GM19455 (cell line): ENCODE measurements around the gene C4B.
"Not testable (repeated sequence)": the region's sequence is repeated elsewhere in the genome, so short reads cannot be mapped to it uniquely, and the experiment has no call there.

Source experiments
- ATAC-seq: cut with Tn5 transposase; IDR thresholded peaks from one replicate; pipeline ENCODE4 v1.9.1; 2021; ENCODE audit not compliant: unreplicated experiment

The C4B gene

DNA sequence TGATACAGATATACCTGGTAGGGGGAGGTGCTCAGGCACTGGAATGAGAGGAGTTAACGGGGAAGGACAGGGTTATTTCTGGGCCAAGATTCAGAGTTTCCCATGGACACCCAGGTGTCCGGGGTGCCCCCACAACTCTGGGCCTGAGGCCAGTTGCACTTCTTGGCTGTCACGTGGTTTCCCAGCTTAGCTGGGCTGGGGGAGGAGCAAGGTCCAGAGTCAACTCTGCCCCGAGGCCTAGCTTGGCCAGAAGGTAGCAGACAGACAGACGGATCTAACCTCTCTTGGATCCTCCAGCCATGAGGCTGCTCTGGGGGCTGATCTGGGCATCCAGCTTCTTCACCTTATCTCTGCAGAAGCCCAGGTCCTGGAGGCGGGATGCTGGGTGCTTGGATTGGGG, at the start of gene C4B:
TSS of gene C4B (plus strand) at position 249 of the 400 bp plus-strand sequence. CDS start at position 300, 51 bp downstream.
- not testable (repeated sequence) for ATAC-seq

DNA sequence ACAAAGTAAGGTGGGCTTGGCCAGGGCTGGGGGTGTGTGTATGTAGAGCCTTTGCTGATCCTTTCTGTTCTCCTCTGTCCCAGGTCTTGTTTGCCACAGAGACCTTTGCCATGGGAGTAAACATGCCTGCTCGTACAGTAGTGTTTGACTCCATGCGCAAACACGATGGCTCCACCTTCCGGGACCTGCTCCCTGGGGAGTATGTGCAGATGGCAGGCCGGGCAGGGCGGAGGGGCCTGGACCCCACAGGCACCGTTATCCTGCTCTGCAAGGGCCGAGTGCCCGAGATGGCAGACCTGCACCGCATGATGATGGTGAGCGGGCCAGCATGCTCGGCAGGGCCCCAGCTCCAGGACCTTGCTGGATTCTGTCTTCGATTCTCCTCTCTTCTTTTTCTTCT, 48.9 kb upstream of the C4B start:
- ATAC-seq: no peak

DNA sequence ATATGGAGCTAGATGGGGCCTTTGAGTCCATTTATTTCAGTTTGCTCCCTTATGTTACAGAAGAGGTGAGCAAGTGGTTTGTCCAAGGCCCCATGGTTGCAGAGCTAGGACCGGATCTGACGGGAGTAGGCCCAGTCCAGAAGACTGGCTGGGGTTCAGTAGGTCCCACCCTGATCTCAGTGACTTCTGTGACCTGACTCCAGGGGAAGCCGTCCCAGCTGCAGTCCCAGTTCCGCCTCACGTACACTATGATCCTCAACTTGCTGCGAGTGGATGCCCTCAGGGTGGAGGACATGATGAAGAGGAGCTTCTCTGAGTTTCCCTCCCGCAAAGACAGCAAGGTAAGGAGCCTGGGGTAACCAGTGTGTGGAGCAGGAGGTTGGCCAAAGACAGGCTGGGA, 48.1 kb upstream of the C4B start:
- ATAC-seq: no peak

DNA sequence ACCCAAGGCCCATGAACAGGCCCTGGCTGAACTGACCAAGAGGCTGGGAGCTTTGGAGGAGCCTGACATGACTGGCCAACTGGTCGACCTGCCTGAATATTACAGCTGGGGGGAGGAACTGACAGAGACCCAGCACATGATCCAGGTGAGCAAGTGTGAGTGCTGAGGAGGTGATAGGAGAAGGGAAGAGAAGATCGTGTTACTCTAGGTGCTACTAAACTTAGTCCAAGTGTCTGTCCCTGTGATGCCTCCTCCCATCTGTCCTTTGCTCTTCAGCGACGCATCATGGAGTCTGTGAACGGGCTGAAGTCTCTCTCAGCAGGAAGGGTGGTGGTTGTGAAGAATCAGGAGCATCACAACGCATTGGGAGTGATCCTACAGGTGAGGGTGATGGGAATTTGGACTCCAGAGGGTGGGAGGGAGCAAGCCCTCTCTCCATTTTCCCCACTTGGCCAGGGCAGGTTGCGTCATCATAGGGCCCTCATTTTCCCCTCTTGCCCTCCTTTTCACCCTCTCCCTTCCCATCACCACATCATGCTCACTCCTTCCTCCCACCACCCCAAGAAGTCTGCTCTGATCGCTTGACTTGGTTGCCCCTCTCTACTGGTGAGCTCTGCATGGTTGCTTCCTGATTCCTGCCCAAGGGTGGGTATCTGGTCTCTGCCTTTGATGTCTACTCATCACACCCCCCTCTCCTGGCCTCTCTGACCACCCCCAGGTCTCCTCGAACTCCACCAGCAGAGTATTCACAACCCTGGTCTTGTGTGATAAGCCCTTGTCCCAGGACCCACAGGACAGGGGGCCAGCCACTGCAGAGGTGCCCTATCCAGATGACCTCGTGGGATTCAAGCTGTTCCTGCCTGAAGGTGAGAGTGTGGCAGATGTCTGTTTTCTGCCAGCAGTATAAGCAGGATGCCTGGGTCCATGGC, 47.3 kb upstream of the C4B start:
- no peak for ATAC-seq

DNA sequence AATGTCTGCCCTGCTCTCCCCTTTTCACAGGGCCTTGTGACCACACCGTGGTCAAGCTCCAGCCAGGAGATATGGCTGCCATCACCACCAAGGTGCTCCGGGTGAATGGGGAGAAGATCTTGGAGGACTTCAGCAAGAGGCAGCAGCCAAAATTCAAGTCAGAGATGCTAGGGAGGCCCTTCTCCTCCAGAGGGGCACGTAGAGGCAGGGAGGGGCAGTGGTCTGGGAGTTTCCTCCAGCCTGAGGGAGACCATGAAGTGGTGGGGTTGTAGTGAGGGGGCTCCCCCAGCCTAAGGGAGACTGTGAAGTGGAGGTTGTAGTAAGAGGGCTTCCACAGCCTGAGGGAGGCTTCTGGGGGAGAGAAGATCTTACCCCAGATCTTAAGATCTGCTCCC, 46.7 kb upstream of the C4B start:
- ATAC-seq: no peak

DNA sequence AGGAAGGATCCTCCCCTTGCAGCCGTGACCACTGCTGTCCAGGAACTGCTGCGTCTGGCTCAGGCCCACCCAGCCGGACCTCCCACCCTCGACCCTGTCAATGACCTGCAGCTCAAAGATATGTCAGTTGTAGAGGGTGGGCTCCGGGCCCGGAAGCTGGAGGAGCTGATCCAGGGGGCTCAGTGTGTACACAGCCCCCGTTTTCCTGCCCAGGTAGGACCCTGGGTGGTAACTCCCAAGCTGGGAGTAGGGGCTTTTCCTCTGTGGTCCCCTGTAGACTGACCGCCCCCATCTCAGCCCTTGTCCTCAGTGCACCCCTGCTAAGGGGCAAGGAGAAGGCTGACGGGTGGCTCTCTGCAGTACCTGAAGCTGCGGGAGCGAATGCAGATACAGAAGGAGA, 46.3 kb upstream of the C4B start:
- no peak for ATAC-seq

DNA sequence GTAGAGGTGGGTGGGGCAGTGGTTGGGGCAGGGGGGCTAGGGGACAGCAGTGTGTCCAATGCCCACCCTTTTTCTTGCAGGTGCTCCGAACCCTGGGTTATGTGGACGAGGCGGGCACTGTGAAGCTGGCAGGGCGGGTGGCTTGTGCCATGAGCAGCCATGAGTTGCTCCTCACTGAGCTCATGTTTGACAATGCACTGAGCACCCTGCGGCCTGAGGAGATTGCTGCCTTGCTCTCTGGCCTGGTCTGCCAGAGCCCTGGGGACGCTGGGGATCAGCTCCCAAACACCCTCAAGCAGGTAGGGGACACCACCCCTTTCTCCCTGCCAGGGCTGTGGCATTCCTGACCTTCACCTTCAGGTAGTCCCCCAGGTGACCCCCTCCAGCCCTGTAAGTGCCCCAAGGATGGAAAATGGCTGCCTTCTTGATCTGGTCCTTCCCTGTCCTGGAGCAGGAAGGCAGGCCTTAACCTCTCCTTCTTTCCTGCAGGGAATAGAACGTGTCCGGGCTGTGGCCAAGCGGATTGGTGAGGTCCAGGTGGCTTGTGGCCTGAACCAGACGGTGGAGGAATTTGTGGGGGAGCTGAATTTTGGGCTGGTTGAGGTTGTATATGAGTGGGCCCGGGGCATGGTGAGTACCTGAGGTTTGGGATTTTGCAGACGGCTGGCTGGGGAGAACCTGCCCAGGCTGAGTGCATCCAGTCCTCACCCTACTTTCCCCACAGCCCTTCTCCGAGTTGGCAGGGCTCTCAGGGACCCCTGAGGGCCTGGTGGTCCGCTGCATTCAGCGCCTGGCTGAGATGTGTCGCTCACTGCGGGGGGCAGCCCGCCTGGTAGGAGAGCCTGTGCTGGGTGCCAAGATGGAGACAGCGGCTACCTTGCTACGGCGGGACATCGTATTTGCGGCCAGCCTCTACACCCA, 45.5 kb upstream of the C4B start:
- no peak for ATAC-seq

DNA sequence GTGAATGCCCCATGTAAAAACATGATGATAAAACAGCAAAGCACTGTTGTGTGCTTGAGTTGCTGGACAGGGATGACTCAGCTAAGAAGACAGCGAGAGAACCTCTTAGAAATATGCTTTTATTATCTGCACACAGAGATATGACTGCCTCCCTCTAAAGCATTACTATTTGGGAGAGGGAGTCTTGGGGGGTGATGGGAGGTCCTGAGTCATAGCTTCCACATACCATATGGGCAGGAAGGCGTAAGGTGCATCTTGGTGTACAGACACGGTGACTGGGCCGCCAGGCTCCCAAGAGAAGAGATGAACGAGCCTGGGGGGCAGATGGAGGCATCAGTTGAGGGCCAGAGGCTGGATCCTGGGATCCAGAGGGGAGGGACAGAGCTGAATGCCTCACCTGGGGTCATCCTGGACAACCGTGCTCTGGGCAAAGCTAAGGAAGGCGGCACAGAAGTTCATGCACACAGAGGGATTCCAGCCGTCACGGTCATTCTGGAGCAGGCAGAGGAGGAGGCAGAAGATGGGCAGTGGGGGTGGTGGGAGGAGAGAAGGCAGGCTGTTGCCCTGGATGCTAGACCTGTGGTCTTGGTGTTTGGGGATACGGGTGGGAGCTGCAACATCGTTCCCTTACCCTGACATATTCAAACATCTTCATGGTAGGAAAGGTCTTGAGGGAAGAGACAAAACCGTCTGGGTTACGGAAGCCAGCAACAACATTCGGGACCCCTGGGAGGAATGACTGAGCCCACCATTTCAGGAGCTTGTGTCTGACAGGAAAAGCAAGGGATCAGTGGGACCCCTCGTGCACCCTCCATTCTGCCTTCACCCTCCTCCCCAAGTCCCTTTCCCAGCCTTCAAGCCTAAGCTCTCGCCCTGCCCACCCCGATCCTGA, 44.6 kb upstream of the C4B start:
- no peak for ATAC-seq

DNA sequence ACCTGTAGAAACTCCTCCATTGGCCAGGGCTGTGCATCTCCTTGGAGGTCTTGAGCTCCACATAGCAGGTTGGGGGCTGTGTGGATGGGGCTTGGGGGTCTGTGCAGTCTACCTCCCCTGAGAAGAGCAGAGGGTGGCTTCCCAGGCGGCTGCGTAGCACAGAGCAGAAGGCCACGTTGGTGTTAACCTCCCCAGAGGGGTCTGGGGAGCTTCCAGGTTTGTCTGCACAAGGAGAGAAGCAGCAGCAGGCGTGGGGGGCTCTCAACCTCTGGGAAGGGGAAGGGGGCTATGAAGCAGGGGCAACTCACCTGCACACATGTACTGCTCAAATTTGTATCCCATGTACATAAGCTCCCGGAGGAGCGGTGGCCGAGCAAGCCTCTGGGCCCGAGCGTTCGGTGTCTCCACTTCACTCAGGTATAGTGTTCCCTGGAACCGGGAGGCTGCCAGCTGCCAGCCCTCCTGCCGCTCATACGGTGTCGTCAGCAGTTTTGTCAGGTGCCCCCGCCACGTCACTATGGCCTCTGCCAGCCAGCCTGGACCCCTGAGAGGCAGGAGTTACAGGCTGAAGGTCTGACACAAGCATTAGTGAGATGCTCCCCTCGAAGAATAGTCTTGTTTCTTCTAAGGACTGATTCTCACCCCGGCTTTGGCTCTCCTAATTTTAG, 43.9 kb upstream of the C4B start:
- no peak for ATAC-seq

DNA sequence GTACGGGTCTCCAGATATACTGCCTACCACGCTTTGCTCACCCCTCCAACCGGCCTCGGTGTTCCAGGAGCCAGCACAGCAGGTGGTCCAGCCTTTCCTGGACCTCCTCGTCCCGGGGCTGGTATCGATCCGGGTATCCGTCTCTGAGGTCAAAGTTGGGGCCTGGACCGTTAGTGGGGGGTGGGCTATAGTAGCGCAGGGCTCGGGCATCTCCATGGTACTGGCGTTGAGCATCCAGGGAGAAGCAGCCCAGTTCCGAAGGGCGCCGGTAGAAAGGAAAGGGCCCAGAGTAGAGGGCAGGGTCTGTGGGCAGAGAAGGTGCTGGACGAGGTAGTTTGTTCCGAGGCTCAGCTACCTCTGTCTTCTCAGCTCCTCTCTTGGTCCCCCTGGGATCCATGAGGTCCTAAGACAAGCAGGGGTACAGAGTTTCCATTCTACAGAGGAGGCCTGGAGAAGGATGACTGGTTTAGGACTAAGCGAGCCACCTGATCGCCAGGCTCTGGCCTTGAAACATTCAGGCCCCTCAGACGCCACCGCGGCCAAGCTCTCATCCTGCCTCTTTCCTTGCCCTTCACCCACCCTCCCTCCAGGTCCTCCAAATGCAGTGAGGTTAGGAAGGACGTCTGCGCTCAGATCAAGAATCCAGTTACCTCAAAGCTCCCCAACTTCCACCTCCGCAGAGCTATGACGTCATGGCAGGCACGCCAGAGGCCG, 43.2 kb upstream of the C4B start:
- ATAC-seq: peak; percentile 3

DNA sequence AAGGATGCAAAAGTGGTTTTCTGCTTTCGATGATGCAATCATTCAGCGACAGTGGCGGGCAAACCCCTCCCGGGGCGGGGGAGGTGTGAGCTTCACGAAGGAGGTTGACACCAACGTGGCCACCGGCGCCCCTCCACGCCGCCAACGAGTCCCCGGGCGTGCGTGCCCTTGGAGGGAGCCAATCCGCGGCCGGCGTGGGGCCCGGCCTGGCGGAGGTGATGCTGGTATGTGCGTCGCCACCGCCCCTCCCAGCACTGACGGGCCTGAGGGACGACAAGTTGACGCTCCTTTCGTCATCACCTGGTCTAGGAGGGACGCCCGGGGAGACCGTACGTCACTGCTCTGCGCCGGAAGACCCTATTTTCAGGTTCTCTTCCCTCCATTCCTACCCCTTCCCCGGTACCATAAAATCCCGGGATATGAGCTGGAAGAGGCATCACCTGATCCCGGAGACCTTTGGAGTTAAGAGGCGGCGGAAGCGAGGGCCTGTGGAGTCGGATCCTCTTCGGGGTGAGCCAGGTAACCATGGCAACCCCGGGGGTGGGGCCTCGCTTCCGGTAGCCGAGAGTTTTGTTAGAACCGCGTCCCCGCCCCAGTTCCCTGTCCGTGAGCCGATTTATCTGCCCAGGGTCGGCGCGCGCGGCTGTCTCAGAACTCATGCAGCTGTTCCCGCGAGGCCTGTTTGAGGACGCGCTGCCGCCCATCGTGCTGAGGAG, 42.4 kb upstream of the C4B start, which contains the start of gene DXO:
TSS of gene DXO (minus strand) at position 146 of the 716 bp plus-strand sequence. CDS start 463 bp downstream, outside the sequence.
- ATAC-seq: peak; percentile 88

DNA sequence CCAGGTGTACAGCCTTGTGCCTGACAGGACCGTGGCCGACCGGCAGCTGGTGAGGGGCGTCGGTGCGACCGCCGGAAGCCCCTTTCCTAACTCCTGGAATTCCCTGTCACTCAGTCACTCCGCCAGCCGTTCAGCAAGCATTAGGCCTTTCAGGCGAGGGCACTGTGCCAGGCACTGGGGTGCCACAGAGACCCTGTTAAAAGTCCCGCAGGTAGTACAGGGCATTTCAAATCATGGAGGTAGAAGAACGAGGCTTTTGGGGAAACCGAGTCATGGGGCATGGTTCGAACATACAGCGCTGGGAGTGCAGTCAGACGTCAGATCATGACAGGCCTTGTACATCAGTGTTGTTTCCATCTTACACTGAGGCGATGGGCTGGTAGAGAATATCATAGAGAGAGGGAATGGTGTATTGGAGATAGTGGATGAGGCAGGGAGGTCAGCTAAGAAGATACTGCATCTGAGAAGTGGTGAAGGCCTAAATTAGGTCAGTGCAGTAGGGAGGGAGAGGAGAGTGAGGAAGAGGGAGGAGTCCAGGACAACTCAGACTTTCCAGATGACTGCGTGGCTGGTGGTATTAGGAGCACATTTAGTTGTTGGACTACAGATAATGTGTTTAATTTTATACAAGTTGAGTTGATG, 41.8 kb upstream of the C4B start:
- no peak for ATAC-seq

DNA sequence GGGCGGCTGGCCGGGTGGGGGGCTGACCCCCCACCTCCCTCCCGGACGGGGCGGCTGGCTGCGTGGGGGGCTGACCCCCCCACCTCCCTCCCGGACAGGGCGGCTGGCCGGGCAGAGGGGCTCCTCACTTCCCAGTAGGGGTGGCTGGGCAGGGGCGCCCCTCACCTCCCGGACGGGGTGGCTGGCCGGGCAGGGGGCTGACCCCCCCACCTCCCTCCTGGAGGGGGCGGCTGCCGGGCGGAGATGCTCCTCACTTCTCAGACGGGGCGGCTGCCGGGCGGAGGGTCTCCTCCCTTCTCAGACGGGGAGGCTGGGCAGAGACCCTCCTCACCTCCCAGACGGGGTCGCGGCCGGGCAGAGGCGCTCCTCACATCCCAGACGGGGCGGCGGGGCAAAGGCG, 38.5 kb upstream of the C4B start:
- ATAC-seq: not testable (repeated sequence)

DNA sequence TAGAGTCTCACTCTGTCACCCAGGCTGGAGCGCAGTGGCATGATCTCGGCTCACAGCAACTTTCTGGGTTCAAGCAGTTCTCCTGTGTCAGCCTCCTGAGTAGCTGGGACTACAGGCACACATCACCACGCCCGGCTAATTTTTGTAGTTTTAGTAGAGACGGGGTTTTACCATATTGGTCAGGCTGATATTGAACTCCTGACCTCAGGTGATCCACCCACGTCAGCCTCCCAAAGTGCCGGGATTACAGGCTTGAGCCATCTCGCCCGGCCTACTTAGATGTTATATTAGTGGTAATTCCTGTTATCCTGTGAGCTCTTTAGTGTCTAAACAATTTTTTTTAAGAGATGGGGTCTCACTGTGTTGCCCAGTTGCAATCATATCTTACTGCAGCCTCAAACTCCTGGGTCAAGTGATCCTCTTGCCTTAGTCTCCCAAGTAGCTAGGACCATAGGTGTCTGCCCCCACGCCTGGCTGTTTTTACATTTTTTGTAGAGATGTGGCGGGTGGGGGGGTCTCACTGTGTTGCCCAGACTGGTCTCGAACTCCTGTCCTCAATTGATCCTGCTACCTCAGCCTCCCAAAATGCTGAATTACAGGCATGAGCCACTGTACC, 36.7 kb upstream of the C4B start:
- ATAC-seq: no peak

DNA sequence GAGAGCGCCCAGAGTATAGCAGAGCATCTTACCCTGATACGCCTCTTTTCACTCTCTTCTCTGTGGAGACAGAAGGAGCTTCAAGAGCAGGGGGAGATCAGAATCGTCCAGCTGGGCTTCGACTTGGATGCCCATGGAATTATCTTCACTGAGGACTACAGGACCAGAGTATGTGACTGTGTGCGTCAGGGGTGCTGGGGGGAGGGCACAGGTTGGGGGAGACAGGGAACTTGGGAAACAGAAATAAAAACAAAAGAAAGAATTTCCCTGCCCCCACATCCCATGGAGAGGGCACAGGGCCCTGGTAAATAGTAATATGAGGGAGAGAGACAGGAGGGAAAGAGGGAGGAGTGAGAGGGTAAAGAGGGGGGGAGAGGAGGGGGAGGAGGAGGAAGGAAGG, 35.8 kb upstream of the C4B start:
- no peak for ATAC-seq

DNA sequence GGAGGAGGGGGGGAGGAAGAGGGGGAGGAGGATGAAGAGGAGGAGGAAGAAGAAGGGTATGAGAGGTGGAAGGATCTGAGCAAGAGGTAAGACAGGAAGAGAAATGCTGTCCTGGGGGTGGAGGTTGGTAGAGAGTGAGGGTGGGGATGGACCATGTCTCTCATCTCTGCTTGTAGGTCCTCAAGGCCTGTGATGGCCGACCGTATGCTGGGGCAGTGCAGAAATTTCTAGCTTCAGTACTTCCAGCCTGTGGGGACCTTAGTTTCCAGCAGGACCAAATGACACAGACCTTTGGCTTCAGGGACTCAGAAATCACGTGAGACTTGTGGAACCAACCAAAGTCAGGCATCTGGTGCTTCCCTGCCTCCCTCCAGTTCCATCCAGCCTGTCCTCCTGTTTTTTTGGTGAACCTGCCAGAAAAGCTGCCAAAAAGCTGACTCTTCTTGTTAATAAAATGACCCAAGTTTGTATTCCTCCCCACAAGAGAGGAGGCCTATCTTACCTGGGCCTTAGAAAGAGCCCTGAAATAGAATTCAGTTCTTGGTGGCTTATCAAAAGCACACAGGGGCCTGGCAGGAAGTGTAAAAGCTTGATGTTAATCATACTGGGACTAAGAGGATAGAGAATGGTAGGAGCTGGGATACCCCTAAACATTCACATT, 35.2 kb upstream of the C4B start:
- ATAC-seq: no peak

DNA sequence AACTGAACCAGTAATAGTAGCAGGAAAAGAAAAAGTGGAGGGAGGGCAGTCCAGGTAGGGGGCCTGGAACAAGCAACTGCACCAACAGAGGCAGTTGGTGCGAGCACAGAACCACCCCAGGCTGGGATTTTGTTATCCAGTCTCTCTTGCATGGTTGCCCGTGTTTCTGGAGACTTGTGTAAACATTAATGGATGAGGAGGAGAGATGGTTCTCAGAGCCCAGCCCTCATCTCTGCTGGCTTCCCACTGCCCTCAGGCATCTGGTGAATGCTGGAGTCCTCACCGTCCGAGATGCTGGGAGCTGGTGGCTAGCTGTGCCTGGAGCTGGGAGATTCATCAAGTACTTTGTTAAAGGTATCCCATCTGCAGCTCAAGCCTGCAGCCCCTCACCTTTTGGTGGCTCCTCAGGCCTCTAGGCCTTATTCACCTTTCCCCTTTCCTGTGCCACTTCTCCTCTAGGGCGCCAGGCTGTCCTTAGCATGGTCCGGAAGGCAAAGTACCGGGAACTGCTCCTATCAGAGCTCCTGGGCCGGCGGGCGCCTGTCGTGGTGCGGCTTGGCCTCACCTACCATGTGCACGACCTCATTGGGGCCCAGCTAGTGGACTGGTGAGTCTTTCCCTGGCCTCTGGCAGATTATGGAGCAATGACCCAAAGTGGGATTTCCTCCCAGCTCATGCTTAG, 34.3 kb upstream of the C4B start:
- not testable (repeated sequence) for ATAC-seq
